Measurements from ENCODE around the gene GOLIM4.

GOLIM4 gene

DNA sequence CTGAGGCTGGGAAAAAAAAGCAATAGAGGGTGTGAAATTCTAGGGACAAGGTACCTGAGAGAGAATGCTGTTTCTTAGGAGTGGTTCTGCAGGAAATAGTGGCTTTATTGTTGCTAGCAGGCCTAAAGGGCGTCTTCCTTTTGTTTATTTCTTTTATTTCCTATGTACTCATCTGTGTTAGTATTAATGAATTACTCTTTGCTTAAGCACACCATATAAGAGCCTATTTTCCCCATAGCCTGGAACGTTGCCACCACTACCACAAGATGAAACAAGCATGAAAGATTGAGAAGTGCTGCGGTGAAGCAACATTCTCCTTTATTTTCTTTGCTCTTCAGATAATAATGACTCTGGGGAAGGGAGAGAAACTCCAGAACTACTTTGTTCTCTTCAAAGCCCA, 21.3 kb upstream of the GOLIM4 start:
- TF ChIP-seq, protein P1, sequence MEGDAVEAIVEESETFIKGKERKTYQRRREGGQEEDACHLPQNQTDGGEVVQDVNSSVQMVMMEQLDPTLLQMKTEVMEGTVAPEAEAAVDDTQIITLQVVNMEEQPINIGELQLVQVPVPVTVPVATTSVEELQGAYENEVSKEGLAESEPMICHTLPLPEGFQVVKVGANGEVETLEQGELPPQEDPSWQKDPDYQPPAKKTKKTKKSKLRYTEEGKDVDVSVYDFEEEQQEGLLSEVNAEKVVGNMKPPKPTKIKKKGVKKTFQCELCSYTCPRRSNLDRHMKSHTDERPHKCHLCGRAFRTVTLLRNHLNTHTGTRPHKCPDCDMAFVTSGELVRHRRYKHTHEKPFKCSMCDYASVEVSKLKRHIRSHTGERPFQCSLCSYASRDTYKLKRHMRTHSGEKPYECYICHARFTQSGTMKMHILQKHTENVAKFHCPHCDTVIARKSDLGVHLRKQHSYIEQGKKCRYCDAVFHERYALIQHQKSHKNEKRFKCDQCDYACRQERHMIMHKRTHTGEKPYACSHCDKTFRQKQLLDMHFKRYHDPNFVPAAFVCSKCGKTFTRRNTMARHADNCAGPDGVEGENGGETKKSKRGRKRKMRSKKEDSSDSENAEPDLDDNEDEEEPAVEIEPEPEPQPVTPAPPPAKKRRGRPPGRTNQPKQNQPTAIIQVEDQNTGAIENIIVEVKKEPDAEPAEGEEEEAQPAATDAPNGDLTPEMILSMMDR (IDR thresholded peaks at IDR 0.05; ENCODE audit: low read depth, low read length), result no peak
- no peak overlapping the region for H3K4me3 ChIP-seq (replicated peaks in 1 of 2; ENCODE audit: low read depth in 2 of 2, low read length in 2 of 2)
- peak; percentile 56 to 60 for DNase-seq (ENCODE audit: low read depth in 2 of 2)

- TF ChIP-seq, protein P1 (IDR thresholded peaks at IDR 0.05; ENCODE audit: low read depth, low read length), result no peak
- peak; percentile 48 to 72 for DNase-seq (ENCODE audit: low read depth in 2 of 2)
- H3K4me3 ChIP-seq (replicated peaks in 1 of 2; ENCODE audit: low read depth in 2 of 2, low read length in 2 of 2), result no peak overlapping the region
These were observed 20.6 kb upstream of the GOLIM4 start for GRCh38 chr3:168116279-168116678.

- no peak overlapping the region for H3K4me3 ChIP-seq (replicated peaks in 1 of 2; ENCODE audit: low read depth in 2 of 2, low read length in 2 of 2)
- TF ChIP-seq, protein P1 (IDR thresholded peaks at IDR 0.05; ENCODE audit: low read depth, low read length), result no peak
- no peak for DNase-seq (ENCODE audit: low read depth in 2 of 2)
These were observed 18.1 kb upstream of the GOLIM4 start for GRCh38 chr3:168113848-168114247.

GRCh38 chr3:168112894-168113293, 17.2 kb upstream of the GOLIM4 start:
- no peak overlapping the region for H3K4me3 ChIP-seq (replicated peaks in 1 of 2; ENCODE audit: low read depth in 2 of 2, low read length in 2 of 2)
- TF ChIP-seq, protein P1 (IDR thresholded peaks at IDR 0.05; ENCODE audit: low read depth, low read length), result no peak
- no peak for DNase-seq (ENCODE audit: low read depth in 2 of 2)

DNA sequence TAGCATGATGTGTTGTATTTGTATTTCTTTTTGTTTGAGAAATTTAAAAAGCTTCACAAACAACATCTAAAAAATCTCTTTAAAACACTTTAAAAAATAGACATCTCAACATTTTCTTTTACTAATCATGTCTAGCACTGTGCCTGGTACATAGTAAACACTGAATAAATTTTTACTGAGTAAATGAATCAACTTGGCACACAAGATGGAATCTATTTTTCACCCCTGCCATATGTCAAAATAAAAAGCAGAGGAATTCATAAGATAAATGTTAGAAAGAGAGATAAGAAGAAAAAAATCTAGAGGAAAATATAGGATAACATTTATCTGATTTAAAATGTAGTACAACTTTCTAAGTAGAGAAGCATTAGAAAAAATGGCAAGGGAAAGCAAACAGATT, 8.6 kb upstream of the GOLIM4 start:
- TF ChIP-seq, protein P1 (IDR thresholded peaks at IDR 0.05; ENCODE audit: low read depth, low read length), result no peak
- DNase-seq (ENCODE audit: low read depth in 2 of 2), result no peak
- no peak overlapping the region for H3K4me3 ChIP-seq (replicated peaks in 1 of 2; ENCODE audit: low read depth in 2 of 2, low read length in 2 of 2)

DNA sequence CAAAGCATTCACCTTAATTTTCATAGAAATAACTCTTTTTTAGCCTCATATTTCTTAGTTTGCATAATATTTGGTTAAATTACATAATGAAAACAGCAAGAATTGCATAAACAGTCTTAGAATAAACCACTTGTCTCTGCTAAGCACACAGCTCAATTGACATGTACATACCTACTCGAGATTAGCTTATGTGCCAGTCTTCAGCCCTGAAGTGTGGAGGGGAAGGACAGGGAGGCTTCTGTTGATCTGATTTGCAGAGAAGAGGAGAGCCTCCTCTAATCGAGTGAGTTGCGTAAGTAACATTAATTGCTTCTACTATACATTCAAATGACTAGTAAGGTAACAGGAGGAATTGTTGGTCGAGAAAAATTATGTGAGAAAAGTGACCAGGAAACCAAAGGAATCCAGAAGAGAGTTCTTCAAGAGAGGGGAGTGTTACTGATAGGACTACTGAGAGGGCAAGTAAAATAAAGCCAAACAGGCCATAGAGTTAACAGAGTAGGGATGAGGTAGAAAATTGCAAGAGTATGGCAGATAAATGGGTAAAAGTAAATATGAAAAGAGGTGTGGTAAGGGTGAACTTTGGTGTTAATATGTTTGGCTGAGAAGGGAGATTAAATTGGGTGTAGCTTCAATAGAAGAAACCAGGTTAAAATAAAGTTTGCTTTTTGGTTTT, 7.1 kb upstream of the GOLIM4 start:
- H3K4me3 ChIP-seq (replicated peaks in 1 of 2; ENCODE audit: low read depth in 2 of 2, low read length in 2 of 2), result no peak overlapping the region
- no peak for DNase-seq (ENCODE audit: low read depth in 2 of 2)
- TF ChIP-seq, protein P1 (IDR thresholded peaks at IDR 0.05; ENCODE audit: low read depth, low read length), result no peak
